Ovary (tissue), 3 donors: Measurements from ENCODE around the gene RAB3GAP1.

Experiments used
- CTCF ChIP-seq, 3 donors: fragments of 450-650 bp in 2 of 3; fragments of 200-600 bp in 1 of 3; IDR thresholded peaks; one replicate each; pipeline versions ENCODE4 v1.5.1 to v1.8.0; 2016 to 2022; ENCODE audit warnings: antibody characterized with exemption in 3 of 3, mild to moderate bottlenecking in 1 of 3
- EP300 ChIP-seq: sonication (generic); formaldehyde crosslinking; IDR thresholded peaks from one replicate; pipeline ENCODE4 v1.6.1; 2017; ENCODE audit warnings: antibody characterized with exemption
- POLR2A ChIP-seq: fragments of 450-650 bp; IDR thresholded peaks from one replicate; pipeline ENCODE4 v1.6.1; 2017; ENCODE audit warnings: antibody characterized with exemption, mild to moderate bottlenecking, moderate library complexity
- donor health status: DM: no; HTN: no; CAD: no.

GRCh38 chr2:135219226-135219625, 167.1 kb downstream of the RAB3GAP1 start:
- TF ChIP-seq POLR2A (no peak), EP300 (no peak), CTCF (IDR thresholded peaks at IDR 0.05) (no peak)
